Activated CD8-positive, alpha-beta T cell treated with anti-CD3 and anti-CD28 coated beads for 36 hours (primary cell): ENCODE measurements around the gene WDR70. TPM values are rescaled to one million over a fixed set of nuclear protein-coding genes. Genes with fewer than 3 reads are reported as not detected.
A peak's percentile ranks its signal among the peaks of the same experiment; 100 is the strongest.

Source experiments
- ATAC-seq: fragments of 200-7000 bp; cut with Tn5 transposase; one replicate; pipeline ENCODE4 v1.10.0; 2021; ENCODE audit warnings: mild to moderate bottlenecking, moderate library complexity
- CTCF ChIA-PET: fragments of 350-600 bp; sonication (Branson Sonifier 250); formaldehyde crosslinking; loops from one replicate; lab custom pipeline; 2021; ENCODE audit warnings: antibody characterized with exemption; lab: Charles Lee
- POLR2A ChIA-PET: fragments of 350-600 bp; sonication (Branson Sonifier 250); formaldehyde crosslinking; loops from one replicate; lab custom pipeline; 2021; ENCODE audit warnings: antibody characterized with exemption; lab: Charles Lee
- DNase-seq: peaks from one replicate; pipeline ENCODE4 v3.0.0-alpha.2; 2020
- H3K27ac Mint-ChIP-seq: one replicate; pipeline ENCODE4 v1.8.0; 2021; ENCODE audit warnings: mild to moderate bottlenecking, mixed read lengths
- H3K27me3 Mint-ChIP-seq: one replicate; pipeline ENCODE4 v1.8.0; 2021; ENCODE audit warnings: mixed read lengths
- H3K36me3 Mint-ChIP-seq: one replicate; pipeline ENCODE4 v1.8.0; 2021; ENCODE audit warnings: low read depth, mixed read lengths
- H3K4me1 Mint-ChIP-seq: one replicate; pipeline ENCODE4 v1.8.0; 2021; ENCODE audit warnings: low read depth, mixed read lengths
- H3K4me3 Mint-ChIP-seq: one replicate; pipeline ENCODE4 v1.8.0; 2021; ENCODE audit warnings: mild to moderate bottlenecking, moderate library complexity, mixed read lengths
- H3K9me3 Mint-ChIP-seq: one replicate; pipeline ENCODE4 v1.8.0; 2021; ENCODE audit warnings: mixed read lengths
- intact Hi-C: fragments of 100-400 bp; cut with micrococcal nuclease; formaldehyde crosslinking; loops from one replicate; pipeline ENCODE4 v1.10.0; 2022
- total RNA-seq, 2 experiments: library from RNA; stranded (reverse); gene quantifications; one replicate each; pipeline ENCODE4 v1.2.3, GENCODE V29; 2021
- TF ChIP-seq, protein P1 (sequence below): fragments of 200-600 bp; IDR thresholded peaks from one replicate; pipeline ENCODE4 v1.8.0; 2022; ENCODE audit warnings: antibody characterized with exemption, mild to moderate bottlenecking

WDR70 gene
- total RNA-seq, 2 experiments from 2014 or later = 30.8 to 32.7 TPM

GRCh38 chr5:37737326-37738056 lies 358.4 kb downstream of the WDR70 start:
- Mint-ChIP-seq H3K9me3 (no peaks in the 10 kb centered on the region), H3K27me3 (no peaks in the 10 kb centered on the region), H3K36me3 (peaks cover 36% of the 10 kb centered on the region), H3K27ac (no peak overlapping the region), H3K4me3 (no peak overlapping the region), H3K4me1 (peaks cover 17% of the 10 kb centered on the region)
- TF ChIP-seq, protein P1, sequence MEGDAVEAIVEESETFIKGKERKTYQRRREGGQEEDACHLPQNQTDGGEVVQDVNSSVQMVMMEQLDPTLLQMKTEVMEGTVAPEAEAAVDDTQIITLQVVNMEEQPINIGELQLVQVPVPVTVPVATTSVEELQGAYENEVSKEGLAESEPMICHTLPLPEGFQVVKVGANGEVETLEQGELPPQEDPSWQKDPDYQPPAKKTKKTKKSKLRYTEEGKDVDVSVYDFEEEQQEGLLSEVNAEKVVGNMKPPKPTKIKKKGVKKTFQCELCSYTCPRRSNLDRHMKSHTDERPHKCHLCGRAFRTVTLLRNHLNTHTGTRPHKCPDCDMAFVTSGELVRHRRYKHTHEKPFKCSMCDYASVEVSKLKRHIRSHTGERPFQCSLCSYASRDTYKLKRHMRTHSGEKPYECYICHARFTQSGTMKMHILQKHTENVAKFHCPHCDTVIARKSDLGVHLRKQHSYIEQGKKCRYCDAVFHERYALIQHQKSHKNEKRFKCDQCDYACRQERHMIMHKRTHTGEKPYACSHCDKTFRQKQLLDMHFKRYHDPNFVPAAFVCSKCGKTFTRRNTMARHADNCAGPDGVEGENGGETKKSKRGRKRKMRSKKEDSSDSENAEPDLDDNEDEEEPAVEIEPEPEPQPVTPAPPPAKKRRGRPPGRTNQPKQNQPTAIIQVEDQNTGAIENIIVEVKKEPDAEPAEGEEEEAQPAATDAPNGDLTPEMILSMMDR = no peak
- CTCF ChIA-PET = interaction anchor here (2.5 kb wide), 1 partner anchor 14 kb away, joined by 10 read pairs; no protein-coding TSS in a partner anchor
- DNase-seq (no peak), ATAC-seq (no peak)
- POLR2A ChIA-PET = interaction anchor here (2.9 kb wide), 1 partner anchor 15 kb away, joined by 10 read pairs; no protein-coding TSS in a partner anchor
- intact Hi-C loops = loop anchor here (2.0 kb wide), 1 partner anchor 17 kb away; no protein-coding TSS in a partner anchor

- CTCF ChIA-PET = interaction anchor here (2.5 kb wide), 1 partner anchor 15 kb away, joined by 10 read pairs; no protein-coding TSS in a partner anchor
- POLR2A ChIA-PET = interaction anchor here (2.9 kb wide), 1 partner anchor 15 kb away, joined by 10 read pairs; no protein-coding TSS in a partner anchor
- H3K4me1 Mint-ChIP-seq = peaks cover 17% of the 10 kb centered on the region
- ATAC-seq (peak; percentile 68), DNase-seq (peak; percentile 47)
- no peak overlapping the region for H3K27ac Mint-ChIP-seq
- TF ChIP-seq, protein P1 = no peak
- peaks cover 41% of the 10 kb centered on the region for H3K36me3 Mint-ChIP-seq
- intact Hi-C loops = loop anchor here (2.0 kb wide), 1 partner anchor 17 kb away; no protein-coding TSS in a partner anchor
- H3K9me3 Mint-ChIP-seq = no peaks in the 10 kb centered on the region
- no peaks in the 10 kb centered on the region for H3K27me3 Mint-ChIP-seq
- no peak overlapping the region for H3K4me3 Mint-ChIP-seq
Observed at GRCh38 chr5:37738057-37738691, 359.1 kb downstream of the WDR70 start.

DNA sequence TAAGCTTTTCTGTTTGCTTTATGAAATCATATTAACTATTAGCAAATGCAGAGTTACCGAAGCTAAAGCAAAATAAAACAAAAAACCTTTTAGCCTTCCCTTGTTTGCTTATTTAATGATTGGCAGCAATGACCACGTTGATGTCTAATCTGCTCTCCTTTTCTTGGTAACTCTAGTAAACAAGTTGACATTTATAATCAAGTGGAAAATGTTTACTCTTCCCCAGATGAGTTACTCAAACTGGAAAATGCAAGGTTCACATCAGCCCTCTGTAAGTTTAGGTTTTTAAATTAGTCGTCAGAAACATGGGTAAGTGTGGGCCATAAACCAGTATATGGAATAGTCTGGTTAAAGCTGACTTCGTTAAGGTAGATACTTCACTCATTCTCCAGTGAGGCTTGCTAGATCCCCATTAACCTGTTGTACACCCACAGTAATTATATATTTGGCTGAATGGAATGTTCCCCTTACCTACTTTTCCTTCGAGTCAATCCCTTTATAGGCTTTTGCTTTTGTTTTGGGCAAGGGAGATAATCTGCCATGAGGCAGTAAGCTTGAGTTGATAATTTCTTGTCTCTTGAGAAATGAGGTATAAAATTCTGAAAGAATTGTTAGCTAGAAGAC lies 359.9 kb downstream of the WDR70 start:
- POLR2A ChIA-PET = interaction anchor here (2.9 kb wide), 1 partner anchor 16 kb away, joined by 10 read pairs; no protein-coding TSS in a partner anchor
- Mint-ChIP-seq H3K9me3 (no peaks in the 10 kb centered on the region), H3K27me3 (no peaks in the 10 kb centered on the region), H3K4me3 (no peak overlapping the region), H3K4me1 (peaks cover 17% of the 10 kb centered on the region), H3K27ac (no peak overlapping the region), H3K36me3 (peaks cover 43% of the 10 kb centered on the region)
- intact Hi-C loops = loop anchor here (2.0 kb wide), 1 partner anchor 18 kb away; no protein-coding TSS in a partner anchor
- ATAC-seq (no peak), DNase-seq (no peak)
- CTCF ChIA-PET = interaction anchor here (2.5 kb wide), 1 partner anchor 16 kb away, joined by 10 read pairs; no protein-coding TSS in a partner anchor
- TF ChIP-seq, protein P1 = no peak

DNA sequence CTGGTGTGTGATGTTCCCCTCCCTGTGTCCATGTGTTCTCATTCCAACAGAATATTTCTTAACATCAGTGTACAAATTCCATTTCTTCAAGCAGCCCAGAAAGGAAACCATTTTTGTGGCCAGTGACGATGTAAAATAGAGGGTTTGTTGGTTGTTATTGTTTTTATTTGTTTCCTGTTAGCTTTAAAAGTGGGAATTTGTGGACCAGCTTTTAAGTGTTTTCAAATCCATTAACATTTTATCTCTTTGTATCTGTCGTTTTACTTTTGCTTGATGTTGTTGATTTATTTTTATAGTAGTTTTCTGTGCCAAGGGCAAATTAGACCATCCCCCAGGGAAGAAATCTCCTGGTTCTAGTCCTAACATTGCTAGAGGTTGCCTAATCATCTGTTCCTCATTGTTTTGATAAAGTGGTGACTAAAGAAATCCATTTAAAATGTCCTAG lies 360.7 kb downstream of the WDR70 start:
- Mint-ChIP-seq H3K9me3 (peaks cover 3% of the 10 kb centered on the region), H3K36me3 (peaks cover 52% of the 10 kb centered on the region), H3K4me3 (no peak overlapping the region), H3K27ac (no peak overlapping the region), H3K27me3 (no peaks in the 10 kb centered on the region), H3K4me1 (peaks cover 17% of the 10 kb centered on the region)
- no peak for ATAC-seq
- CTCF ChIA-PET = no interaction called here
- TF ChIP-seq, protein P1 = no peak
- POLR2A ChIA-PET = no interaction called here
- DNase-seq = no peak
- intact Hi-C loops = loop anchor here (2.0 kb wide), 1 partner anchor 19 kb away; no protein-coding TSS in a partner anchor
